ENCODE measurements around the gene GRID2. TPM values are rescaled to one million over a fixed set of nuclear protein-coding genes. Genes with fewer than 3 reads are reported as not detected.

The GRID2 gene
- total RNA-seq, 3 donors from 2014 or later, result under 0.01 TPM

DNA sequence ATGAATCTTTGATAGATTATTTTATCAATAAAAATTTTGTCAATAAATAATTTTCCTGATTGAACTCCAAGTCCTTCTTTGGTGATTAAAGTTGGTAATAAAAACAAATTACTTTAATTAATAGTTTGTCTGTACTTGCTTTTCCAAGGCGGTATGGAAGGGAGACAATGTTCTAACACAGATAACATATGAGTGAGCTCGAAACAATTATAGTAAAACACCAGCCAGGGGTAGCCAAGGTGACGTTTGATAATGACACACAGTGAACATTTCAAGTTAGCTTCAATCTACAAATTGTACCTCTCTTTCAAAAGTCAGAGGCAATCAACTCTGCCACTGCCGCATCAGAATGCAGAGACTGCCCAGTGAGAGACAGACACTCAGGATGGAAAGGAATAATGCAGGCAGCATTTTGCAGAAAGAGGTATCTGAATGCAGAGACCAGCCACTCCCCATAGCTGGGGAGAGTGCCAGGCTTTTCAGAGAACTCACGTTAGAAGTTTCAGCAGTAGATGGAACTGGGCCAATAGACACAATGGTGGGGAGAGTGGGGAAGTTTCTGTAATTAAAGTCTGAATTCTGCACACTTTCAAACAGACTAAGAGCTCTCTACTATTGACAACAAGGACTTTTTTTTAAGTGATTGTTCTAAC, 1506.7 kb downstream of the GRID2 start:
- H3K4me1 ChIP-seq, result no peaks in the 10 kb centered on the region
- H3K9me3 ChIP-seq, result no peaks in the 10 kb centered on the region
- no peak overlapping the region for H3K27ac ChIP-seq
- intact Hi-C loops (cut with DNase I; ENCODE audit: low total_unique reads), result no loop called here
- no peaks in the 10 kb centered on the region for H3K36me3 ChIP-seq
- DNase-seq (ENCODE audit: low spot score in 2 of 2), result no peak
- TF ChIP-seq, protein P1, sequence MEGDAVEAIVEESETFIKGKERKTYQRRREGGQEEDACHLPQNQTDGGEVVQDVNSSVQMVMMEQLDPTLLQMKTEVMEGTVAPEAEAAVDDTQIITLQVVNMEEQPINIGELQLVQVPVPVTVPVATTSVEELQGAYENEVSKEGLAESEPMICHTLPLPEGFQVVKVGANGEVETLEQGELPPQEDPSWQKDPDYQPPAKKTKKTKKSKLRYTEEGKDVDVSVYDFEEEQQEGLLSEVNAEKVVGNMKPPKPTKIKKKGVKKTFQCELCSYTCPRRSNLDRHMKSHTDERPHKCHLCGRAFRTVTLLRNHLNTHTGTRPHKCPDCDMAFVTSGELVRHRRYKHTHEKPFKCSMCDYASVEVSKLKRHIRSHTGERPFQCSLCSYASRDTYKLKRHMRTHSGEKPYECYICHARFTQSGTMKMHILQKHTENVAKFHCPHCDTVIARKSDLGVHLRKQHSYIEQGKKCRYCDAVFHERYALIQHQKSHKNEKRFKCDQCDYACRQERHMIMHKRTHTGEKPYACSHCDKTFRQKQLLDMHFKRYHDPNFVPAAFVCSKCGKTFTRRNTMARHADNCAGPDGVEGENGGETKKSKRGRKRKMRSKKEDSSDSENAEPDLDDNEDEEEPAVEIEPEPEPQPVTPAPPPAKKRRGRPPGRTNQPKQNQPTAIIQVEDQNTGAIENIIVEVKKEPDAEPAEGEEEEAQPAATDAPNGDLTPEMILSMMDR (IDR thresholded peaks at IDR 0.05), result no peak
- TF ChIP-seq POLR2AphosphoS5 (IDR thresholded peaks at IDR 0.05) (no peak), POLR2A (IDR thresholded peaks at IDR 0.05) (no peak)
- no peaks in the 10 kb centered on the region for H3K27me3 ChIP-seq
- no peak overlapping the region for H3K4me3 ChIP-seq

GRCh38 chr4:93813092-93813491, 1509.3 kb downstream of the GRID2 start:
- Histone ChIP-seq H3K36me3 (no peaks in the 10 kb centered on the region), H3K9me3 (no peaks in the 10 kb centered on the region), H3K4me3 (no peak overlapping the region), H3K27me3 (peaks cover 0 to 6% of the 10 kb centered on the region in 2 donors), H3K27ac (no peak overlapping the region), H3K4me1 (no peaks in the 10 kb centered on the region)
- intact Hi-C loops (cut with DNase I; ENCODE audit: low total_unique reads), result no loop called here
- TF ChIP-seq POLR2AphosphoS5 (IDR thresholded peaks at IDR 0.05) (no peak), POLR2A (IDR thresholded peaks at IDR 0.05) (no peak)
- TF ChIP-seq, protein P1 (IDR thresholded peaks at IDR 0.05), result no peak
- no peak for DNase-seq (ENCODE audit: low spot score in 2 of 2)

DNA sequence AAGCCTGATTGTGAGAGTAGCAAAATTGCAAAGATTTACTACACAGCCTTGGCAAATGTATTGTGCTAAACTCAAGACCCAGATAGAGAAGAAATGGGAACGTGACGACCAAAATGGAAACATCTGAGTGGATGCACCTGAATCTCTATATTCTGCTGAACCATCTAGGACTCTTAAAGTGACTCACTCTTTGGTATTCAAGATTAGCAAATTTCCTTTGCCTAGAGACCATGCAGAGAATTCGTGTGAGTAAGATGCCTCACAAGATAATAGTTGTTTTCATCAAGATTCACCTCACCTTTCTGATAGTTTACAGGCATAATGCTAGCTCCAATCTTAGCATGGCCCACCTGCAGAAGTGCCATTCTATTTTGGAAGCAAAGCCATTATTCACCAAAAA, 1510.4 kb downstream of the GRID2 start:
- H3K27ac ChIP-seq, result no peak overlapping the region
- H3K36me3 ChIP-seq, result no peaks in the 10 kb centered on the region
- H3K4me1 ChIP-seq, result no peaks in the 10 kb centered on the region
- peaks cover 0 to 6% of the 10 kb centered on the region in 2 donors for H3K27me3 ChIP-seq
- TF ChIP-seq POLR2AphosphoS5 (IDR thresholded peaks at IDR 0.05) (no peak), POLR2A (IDR thresholded peaks at IDR 0.05) (no peak)
- TF ChIP-seq, protein P1 (IDR thresholded peaks at IDR 0.05), result no peak
- DNase-seq (ENCODE audit: low spot score in 2 of 2), result no peak
- intact Hi-C loops (cut with DNase I; ENCODE audit: low total_unique reads), result no loop called here
- H3K9me3 ChIP-seq, result no peaks in the 10 kb centered on the region
- H3K4me3 ChIP-seq, result no peak overlapping the region

DNA sequence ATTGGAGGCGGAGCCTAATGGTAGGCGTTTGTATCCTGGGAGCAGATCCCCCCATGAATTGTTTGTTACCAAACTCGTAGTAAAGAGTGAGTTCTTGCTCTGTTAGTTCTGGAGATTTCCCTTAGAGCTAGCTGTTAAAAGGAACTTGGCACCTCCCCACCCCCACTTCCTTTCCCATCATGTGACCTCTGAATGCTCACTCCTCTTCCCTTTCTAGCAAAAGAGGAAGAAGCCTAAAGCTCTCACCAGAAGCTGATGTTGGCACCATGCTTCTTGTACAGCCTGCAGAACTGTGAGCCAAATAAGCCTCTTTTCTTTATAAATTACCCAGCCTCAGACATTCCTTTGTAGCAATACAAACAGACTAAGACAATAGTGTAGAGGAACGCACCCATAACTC, 1511.0 kb downstream of the GRID2 start:
- no peaks in the 10 kb centered on the region for H3K36me3 ChIP-seq
- DNase-seq (ENCODE audit: low spot score in 2 of 2), result no peak
- peaks cover 0 to 6% of the 10 kb centered on the region in 2 donors for H3K27me3 ChIP-seq
- no peak overlapping the region for H3K27ac ChIP-seq
- H3K4me1 ChIP-seq, result no peaks in the 10 kb centered on the region
- H3K4me3 ChIP-seq, result no peak overlapping the region
- intact Hi-C loops (cut with DNase I; ENCODE audit: low total_unique reads), result loop anchor here (5.0 kb wide), 1 partner anchor 1947 kb away; no protein-coding TSS in a partner anchor
- TF ChIP-seq, protein P1 (IDR thresholded peaks at IDR 0.05), result no peak
- TF ChIP-seq POLR2A (IDR thresholded peaks at IDR 0.05), result no peak
- H3K9me3 ChIP-seq, result no peaks in the 10 kb centered on the region

Measured in breast epithelium (tissue), 4 donors.